RPMI8226 (cell line): ENCODE data around the gene RBMS3.
"Not testable (repeated sequence)": the region's sequence is repeated elsewhere in the genome, so short reads cannot be mapped to it uniquely, and the experiment has no call there.

Experiments
- DNase-seq: peaks from one replicate; pipeline ENCODE4 v3.0.0-alpha.2; 2015

Gene RBMS3

DNA sequence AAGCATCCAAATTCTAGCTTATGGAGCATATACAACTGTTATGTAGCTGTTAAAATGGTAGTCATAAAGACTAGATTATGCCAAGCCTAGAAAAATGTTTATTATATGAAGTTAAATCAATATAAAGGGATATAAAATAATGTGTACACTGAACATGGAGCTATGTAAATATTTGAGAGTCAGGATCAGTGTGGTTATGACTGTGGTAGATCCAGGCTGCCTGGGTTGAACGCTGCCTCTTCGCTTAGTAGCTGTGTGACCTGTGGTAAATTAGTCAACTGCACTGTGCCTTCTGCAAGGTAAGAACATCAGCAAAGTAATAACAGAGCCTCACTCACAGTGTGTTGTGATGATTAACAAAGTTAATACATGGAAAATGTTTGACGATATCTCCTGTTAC is 212.2 kb downstream of the RBMS3 start:
- no peak for DNase-seq

- no peak for DNase-seq
These were observed 213.6 kb downstream of the RBMS3 start for GRCh38 chr3:29494305-29495036.

DNA sequence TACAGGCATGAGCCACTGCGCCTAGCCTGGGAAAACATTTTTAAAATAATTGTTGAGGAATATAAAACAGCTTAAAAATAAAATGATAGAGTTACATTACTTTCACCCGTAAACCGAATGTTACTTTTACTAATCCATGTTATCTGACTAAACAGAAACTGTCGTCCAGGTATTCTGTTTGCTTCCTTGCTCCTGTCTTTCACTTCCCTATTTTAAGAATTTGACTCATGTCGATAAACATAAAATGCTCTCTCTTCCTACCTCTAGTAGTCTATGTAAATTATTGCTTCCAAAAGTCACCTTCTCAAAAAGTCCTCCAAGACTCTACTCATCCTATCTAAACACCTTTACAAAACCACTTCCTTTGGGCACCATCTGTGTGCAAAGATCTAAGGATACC is 216.4 kb downstream of the RBMS3 start:
- DNase-seq: peak; percentile 7

DNA sequence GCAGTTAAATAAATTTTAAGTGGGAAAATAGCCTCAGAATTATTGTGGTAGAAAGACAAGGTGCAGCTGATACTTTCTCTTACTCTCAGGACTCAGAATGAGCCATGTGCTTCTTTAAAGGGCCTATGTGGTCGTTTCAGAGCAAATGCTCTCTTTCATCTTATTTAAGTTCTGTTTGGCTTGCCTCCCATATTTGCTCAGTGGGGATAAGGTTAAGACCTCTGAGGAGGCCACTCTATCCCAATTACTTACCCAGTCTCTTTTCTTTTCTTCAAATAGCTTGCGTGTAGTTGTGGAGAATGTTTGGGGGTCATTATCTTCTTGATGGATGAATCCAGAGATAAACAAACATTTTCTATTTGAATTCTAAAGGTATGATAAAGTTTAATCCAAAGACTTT is 221.9 kb downstream of the RBMS3 start:
- DNase-seq: no peak

DNA sequence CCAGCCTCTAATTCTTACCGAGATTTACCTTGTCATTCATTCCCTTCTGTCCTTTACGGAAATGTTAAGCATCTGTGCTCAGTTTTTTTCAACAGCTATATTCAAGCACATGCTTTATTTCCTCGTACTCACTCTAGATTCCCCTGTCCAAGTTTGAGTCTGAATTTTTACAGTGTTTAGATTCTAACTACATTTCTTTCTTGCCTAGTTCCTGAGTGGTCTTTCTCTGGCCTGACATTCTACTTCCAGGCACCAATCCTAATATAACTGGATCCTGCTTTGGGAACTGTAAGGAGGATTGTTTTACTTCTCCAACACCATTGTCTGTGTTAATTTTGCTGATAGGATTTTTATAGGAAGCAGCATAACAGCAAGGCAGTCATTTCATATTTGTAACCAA is 222.4 kb downstream of the RBMS3 start:
- no peak for DNase-seq

DNA sequence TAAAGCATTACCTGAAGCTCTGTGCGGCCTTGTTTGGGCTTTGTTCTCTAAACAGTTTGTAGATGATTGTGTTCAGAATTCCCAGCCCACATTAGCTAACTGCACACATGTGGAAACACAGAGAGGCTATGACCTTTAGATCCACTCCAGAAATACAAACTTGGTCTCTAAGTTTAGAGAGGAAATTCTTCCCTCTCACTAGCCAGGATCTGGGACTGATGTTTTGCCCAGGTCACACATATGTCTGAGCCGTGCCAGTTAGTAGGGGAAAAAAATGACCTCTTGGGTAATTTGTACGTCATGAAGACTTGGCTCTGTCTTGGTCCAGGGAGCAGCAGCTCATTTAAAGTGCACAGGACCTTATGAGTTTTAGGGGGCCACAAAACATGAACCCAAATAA is 223.1 kb downstream of the RBMS3 start:
- DNase-seq: no peak

DNA sequence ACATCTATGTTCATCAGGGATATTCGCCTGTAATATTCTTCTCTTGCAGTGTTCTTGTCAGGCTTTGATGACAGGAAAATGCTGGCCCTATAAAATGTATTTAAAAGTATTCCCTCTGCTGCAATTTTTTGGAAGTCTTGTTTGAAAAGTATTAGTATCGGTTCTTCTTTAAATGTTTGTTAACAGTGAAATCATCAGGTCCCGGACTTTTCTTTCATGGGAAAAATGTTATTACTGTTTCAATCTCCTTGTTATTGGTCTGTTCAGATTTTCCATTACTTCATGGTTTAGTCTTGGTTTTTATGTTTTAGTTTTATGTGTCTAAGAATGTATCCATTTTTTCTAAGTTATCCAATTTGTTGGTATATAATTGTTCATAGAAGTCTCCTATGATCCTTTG is 225.6 kb downstream of the RBMS3 start:
- DNase-seq: no peak

DNA sequence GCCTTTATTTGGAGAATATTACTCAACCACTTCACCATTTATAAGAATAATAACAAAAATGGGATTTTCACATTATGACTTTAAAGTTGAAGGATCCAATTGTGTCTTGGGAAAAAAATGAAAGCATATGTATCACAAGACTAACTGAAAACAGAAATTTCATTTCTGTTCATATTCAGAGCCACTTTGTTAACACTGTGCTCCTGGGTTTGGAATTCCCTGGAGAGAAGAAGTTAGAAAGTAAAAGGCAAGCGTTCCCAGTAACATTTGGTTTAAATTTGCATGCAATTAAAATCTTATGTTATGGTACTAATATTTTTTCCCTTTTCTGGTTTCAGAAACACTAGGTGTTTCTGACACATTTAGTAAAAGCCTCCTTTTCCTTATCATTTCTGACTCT is 230.8 kb downstream of the RBMS3 start:
- no peak for DNase-seq

- DNase-seq: no peak
These were observed 231.8 kb downstream of the RBMS3 start for GRCh38 chr3:29512641-29513040.

GRCh38 chr3:29513236-29513635 is 232.4 kb downstream of the RBMS3 start:
- peak; percentile 23 for DNase-seq

DNA sequence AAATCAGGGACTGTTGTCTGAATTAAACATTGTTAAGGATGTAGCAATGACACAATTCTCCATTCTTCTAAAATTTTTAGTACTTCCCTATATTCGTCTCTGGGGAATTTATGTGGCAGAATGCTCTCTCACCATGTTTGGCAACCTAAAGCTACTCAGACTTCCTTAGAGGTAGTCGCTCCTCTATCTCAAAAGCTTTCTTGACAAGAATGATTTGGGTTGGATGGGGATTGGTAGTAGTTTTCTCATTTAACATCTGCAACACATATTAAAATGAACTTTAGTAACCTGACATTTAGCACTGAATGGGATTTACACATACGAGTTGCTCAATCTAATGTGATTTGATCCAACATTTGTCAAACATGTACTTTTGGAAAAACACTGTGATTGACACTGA is 233.3 kb downstream of the RBMS3 start:
- no peak for DNase-seq

DNA sequence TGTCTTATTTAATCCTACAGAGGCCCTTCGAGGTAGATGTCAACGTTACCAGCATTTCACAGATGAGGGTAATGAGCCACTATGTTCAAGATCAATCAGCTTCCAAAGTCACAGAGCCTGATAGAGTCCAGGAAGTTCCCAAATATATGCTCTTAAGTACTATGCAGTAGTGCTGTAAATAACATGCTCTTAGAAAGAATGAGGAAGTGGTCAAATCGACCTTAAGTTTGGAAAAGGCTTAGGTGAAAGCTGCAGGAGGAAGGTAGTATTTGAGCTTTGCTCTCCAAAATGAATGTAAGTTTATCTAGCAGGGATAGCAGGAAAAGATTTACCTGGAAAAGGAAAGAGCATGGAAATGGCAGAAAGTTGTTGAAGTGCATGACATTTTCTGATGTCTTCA is 234.0 kb downstream of the RBMS3 start:
- DNase-seq: peak; percentile 30

DNA sequence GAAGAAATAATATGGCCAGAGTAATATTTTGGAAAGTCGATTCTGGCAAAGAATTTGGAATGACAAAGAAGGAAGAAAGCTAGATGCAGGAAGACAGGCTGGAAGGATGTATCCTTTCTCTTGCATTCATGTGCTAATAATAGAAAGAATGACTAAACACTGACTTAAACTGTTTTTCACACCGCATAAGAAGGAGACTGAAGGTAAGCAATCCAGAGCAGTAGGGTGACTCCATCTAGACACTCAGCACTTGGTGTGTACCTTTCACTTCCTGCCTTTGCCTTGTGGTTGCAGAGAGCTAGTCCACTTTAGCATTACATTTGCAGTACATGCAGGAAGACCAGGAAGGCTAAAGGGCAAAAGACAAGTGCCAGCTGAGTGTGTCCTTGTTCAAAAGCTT is 234.6 kb downstream of the RBMS3 start:
- peak; percentile 76 for DNase-seq

DNA sequence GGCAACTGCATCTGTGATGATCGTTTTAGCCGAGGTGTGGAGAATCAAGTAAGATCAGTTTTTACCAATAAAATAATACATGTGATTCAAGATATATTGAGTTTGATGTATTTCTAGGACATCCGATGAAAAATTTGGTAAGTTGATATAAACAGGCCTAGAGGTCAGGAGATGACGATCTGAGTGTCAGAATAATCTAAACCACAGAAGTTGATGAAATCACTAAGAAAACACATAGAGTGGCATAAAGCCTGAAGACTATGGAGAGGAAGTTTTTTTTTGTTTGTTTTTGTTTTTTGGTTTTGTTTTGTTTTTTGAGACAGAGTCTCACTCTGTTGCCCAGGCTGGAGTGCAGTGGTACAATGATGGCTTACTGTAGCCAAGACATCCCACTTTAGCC is 235.3 kb downstream of the RBMS3 start:
- no peak for DNase-seq

GRCh38 chr3:29520764-29521163 is 239.9 kb downstream of the RBMS3 start:
- no peak for DNase-seq

DNA sequence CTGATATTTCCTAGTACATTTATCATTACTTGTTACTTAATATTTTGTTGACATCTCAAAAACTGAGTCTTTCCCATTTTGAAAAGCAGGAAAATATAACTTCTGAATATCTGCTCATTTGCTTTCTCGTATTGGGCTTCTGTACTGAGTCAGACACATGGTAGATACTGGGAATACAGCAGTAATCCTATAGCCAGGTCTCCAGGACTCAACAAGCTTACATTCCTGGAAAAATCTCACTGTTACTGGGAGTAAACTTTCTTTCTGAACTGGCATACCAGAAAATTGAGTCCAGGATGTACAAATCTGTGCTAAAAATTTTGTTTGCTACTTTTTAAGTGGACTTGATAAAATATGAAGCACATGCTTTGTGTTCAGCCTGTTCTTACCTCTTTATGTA is 240.4 kb downstream of the RBMS3 start:
- DNase-seq: no peak

GRCh38 chr3:29521751-29522150 is 240.9 kb downstream of the RBMS3 start:
- no peak for DNase-seq

GRCh38 chr3:29524433-29524832 is 243.6 kb downstream of the RBMS3 start:
- not testable (repeated sequence) for DNase-seq

DNA sequence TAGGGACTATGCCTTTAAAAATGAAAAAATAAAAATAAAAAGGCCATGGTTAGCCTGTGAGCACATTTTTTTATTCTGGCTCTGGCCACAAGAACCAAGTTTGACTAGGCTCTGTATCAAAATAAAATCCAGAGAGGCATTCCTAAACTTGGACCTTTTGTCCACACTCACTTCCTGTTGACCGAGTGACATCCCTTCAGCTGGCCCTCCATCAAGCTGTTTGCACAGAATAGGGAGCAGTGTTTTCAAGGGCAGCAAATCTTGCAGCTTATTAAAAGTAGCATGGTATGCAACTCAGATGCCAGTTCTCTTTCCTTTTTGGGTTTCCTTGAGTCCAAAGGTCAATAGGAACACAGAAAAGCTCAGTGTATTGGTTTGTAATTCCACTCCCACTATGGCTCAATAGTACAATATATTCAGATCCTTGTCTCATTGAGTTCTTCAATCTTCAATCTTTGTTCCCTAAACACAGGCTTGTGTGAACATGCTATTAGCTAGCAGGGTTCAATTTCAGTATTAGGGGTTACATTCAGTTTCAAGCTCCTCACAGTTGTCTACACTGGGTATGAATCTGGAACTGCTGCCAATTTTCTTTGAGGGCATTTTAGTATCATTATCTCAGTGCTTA is 244.5 kb downstream of the RBMS3 start:
- DNase-seq: no peak

GRCh38 chr3:29527246-29527645 is 246.4 kb downstream of the RBMS3 start:
- DNase-seq: no peak

GRCh38 chr3:29531644-29532043 is 250.8 kb downstream of the RBMS3 start:
- no peak for DNase-seq

DNA sequence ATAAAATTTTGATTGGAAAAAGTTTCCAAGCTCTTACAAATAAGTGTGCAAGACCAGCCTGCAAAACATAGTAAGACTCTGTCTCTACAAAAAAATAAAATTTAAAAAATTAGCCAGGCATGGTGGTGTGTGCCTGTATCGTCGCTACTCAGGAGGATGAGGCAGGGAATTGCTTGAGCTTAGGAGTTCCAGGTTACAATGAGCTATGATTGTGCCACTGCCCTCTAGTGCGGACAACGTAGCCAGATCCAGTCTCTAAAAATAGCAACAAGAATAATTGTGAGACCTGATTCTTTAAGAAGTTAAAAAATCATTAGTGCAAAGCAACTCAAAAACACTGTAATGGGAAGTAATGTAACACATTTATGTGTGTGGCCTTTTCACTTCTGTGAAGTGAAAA is 251.6 kb downstream of the RBMS3 start:
- no peak for DNase-seq

DNA sequence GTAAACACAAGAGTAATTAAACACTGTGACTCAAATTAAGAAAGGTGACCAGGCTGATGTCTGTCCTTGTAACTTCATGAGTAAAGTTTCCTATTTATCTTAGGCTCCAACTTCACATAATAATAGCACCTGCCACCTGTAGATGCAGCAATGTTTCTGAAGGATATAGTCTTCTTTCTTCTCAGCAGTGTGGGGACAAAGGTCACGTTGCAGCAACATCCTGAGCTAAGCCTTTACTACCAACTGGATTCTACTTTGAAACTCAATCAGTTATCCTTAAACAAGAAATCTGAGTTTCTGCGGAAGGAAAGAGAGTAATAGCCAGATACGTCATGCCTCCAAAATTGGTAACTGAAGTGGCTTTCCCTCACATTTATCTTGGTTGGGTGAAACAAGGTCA is 253.1 kb downstream of the RBMS3 start:
- DNase-seq: no peak

- DNase-seq: no peak
These were observed 255.3 kb downstream of the RBMS3 start for GRCh38 chr3:29536016-29536758.
